ENCODE data around the gene FAM50B. TPM values are rescaled to one million over a fixed set of nuclear protein-coding genes. Genes with fewer than 3 reads are reported as not detected.

FAM50B gene
- total and polyA plus RNA-seq, 2 donors from 2014 or later, result 13.2 to 24.8 TPM

GRCh38 chr6:3850451-3851203 is 1.5 kb downstream of the FAM50B start:
- Histone ChIP-seq H3K4me1 (ENCODE audit: control insufficient read depth in 2 of 3, insufficient read depth in 2 of 3, low read depth in 1 of 3, low read length in 3 of 3) (peaks cover 0 to 8% (median 2%) of the 10 kb centered on the region in 3 donors), H3K4me3 (ENCODE audit: low read length in 3 of 3) (peak overlapping the region in 1 of 3 donors; percentile 78), H3K9me3 (ENCODE audit: control insufficient read depth in 2 of 3, insufficient read depth in 1 of 3, low read length in 3 of 3) (no peaks in the 10 kb centered on the region), H3K9ac (ENCODE audit: low read length in 3 of 3) (no peak overlapping the region), H3K36me3 (ENCODE audit: control insufficient read depth in 2 of 3, insufficient read depth in 3 of 3, low read length in 3 of 3) (no peaks in the 10 kb centered on the region), H3K27ac (ENCODE audit: low read depth in 2 of 2, low read length in 2 of 2) (no peak overlapping the region), H3K27me3 (ENCODE audit: control insufficient read depth, insufficient read depth, low read length) (no peaks in the 10 kb centered on the region)
- no peak for FAIRE-seq
- intact Hi-C loops (cut with DNase I), result no loop called here
- DNase-seq, result peak in 2 of 5 donors; percentile 56 to 74
- TF ChIP-seq CTCF (IDR thresholded peaks at IDR 0.05; ENCODE audit: borderline replicate concordance, extremely low read depth, insufficient read depth), result no peak

GRCh38 chr6:3851839-3852238 is 2.7 kb downstream of the FAM50B start:
- Histone ChIP-seq H3K27ac (ENCODE audit: low read depth in 2 of 2, low read length in 2 of 2) (no peak overlapping the region), H3K4me1 (ENCODE audit: control insufficient read depth in 2 of 3, insufficient read depth in 2 of 3, low read depth in 1 of 3, low read length in 3 of 3) (peaks cover 0 to 8% (median 2%) of the 10 kb centered on the region in 3 donors), H3K27me3 (ENCODE audit: control insufficient read depth, insufficient read depth, low read length) (no peaks in the 10 kb centered on the region), H3K9ac (ENCODE audit: low read length in 3 of 3) (no peak overlapping the region), H3K4me3 (ENCODE audit: low read length in 3 of 3) (no peak overlapping the region), H3K9me3 (ENCODE audit: control insufficient read depth in 2 of 3, insufficient read depth in 1 of 3, low read length in 3 of 3) (no peaks in the 10 kb centered on the region), H3K36me3 (ENCODE audit: control insufficient read depth in 2 of 3, insufficient read depth in 3 of 3, low read length in 3 of 3) (no peaks in the 10 kb centered on the region)
- no peak for TF ChIP-seq CTCF (IDR thresholded peaks at IDR 0.05; ENCODE audit: borderline replicate concordance, extremely low read depth, insufficient read depth)
- no peak for FAIRE-seq
- no peak for DNase-seq
- intact Hi-C loops (cut with DNase I), result no loop called here

DNA sequence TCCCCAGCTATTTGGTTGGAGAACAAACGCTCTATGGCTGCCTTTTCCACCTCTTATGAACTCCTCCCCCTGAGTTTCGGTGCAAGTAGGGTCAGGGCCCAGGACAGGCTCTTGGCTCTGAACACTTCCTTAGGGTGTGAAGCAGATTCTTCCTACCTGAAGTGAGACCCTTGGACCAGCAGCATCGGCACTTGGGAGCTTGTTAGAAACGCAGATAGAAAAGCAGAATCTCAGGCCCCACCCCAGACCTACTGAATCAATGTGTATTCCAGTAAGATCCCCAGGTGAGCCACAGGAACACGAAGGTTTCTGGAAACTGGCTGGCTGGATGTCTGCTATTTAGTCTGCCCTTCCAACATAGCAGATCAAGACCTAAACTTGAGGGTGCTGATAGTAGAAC is 3.2 kb downstream of the FAM50B start:
- Histone ChIP-seq H3K27me3 (ENCODE audit: control insufficient read depth, insufficient read depth, low read length) (no peaks in the 10 kb centered on the region), H3K9me3 (ENCODE audit: control insufficient read depth in 2 of 3, insufficient read depth in 1 of 3, low read length in 3 of 3) (no peaks in the 10 kb centered on the region), H3K36me3 (ENCODE audit: control insufficient read depth in 2 of 3, insufficient read depth in 3 of 3, low read length in 3 of 3) (no peaks in the 10 kb centered on the region), H3K4me1 (ENCODE audit: control insufficient read depth in 2 of 3, insufficient read depth in 2 of 3, low read depth in 1 of 3, low read length in 3 of 3) (peaks cover 0 to 8% (median 2%) of the 10 kb centered on the region in 3 donors), H3K9ac (ENCODE audit: low read length in 3 of 3) (no peak overlapping the region), H3K4me3 (ENCODE audit: low read length in 3 of 3) (no peak overlapping the region), H3K27ac (ENCODE audit: low read depth in 2 of 2, low read length in 2 of 2) (no peak overlapping the region)
- intact Hi-C loops (cut with DNase I), result no loop called here
- FAIRE-seq (no peak), DNase-seq (no peak)
- TF ChIP-seq CTCF (IDR thresholded peaks at IDR 0.05; ENCODE audit: borderline replicate concordance, extremely low read depth, insufficient read depth), result no peak

Measured in kidney (tissue), 14 donors.